HT1080 (cell line): ENCODE measurements around the gene POP7. TPM values are rescaled to one million over a fixed set of nuclear protein-coding genes. Genes with fewer than 3 reads are reported as not detected.
"Not testable (repeated sequence)": the region's sequence is repeated elsewhere in the genome, so short reads cannot be mapped to it uniquely, and the experiment has no call there.

Experiments
- DNase-seq: peaks from one replicate; pipeline ENCODE4 v3.0.0-alpha.2; 2015; ENCODE audit warnings: low read depth
- polyA plus RNA-seq, 2 experiments: library from polyadenylated mRNA; depleted of rRNA; stranded (reverse); fragments of >200 nt; gene quantifications; 2 replicates each; pipeline ENCODE4 v1.2.3, GENCODE V29; 2015
- total RNA-seq: library from RNA; depleted of rRNA; stranded (reverse); fragments of >200 nt; shearing (Covaris generic); gene quantifications from 2 replicates; pipeline ENCODE4 v1.2.3, GENCODE V29; 2014; rRNA removed

POP7 gene
- total RNA-seq: 167 and 168 TPM in 2 replicates
- polyA plus RNA-seq (2015; cell fraction: cytosol; rRNA removed): 42.8 and 59.8 TPM in 2 replicates
- 19.2 TPM in 2 replicates for polyA plus RNA-seq (2015; cell fraction: nucleus; rRNA removed)

DNA sequence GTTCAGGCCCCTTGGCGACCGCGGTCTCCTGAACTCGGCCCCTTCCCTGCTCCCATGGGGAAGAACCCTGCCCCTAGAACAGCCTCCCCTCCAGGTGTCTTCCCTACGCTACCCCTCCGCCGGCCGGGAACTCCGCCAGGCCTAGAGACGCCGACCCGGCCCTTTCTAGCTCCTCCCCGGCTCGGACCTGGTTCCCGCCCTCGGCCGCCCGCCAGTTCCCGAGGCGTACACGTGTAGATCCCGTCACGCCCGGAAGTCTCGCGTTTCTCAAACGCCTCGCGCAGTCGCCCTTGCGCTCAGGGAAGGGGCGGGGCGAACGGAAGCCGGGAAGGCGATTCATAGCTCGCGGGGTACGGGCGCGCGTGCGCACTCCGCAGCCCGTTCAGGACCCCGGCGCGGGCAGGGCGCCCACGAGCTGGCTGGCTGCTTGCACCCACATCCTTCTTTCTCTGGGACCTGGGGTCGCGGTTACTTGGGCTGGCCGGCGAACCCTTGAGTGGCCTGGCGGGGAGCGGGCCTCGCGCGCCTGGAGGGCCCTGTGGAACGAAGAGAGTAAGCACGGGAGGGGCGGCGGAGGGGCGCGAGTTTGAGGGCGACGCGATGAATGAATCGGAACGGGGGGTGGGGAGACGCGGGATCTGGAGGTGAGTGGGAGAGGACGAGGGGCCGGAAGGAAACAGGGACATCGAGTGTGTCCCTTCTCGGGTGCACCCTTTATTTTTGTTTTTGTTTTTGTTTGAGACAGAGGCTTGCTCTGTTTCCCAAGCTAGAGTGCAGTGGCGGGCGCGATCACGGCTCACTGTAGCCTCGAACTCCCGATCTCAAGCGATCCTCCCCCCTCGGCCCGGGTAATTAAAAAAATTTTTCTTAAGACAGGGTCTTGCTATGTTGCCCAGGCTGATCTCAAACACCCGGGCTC lies at the start of gene POP7:
TSS of gene POP7 (plus strand) at position 369 of the 919 bp plus-strand sequence. CDS start 710 bp downstream, outside the sequence.
- DNase-seq: peak; percentile 95

DNA sequence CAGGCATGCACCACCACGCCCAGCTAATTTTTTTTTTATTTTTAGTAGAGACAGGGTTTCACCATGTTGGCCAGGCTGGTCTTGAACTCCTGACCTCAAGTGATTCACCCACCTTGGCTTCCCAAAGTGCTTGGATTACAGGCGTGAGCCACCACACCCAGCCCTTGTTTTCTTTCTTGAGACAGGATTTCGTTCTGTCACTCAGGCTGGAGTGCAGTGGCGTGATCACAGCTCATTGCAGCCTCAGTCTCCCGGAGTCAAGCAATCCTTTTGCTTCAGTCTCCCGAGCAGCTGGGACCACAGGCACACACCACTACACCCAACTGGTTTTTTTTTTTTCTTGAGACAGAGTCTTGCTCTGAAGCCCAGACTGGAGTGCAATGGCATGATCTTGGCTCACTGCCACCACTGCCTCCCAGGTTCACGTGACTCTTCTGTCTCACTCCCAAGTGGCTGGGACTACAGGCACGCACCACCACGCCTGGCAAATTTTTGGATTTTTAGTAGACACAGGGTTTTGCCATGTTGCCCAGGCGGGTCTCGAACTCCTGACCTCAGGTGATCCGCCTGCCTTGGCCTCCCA lies 43.6 kb upstream of the POP7 start:
- DNase-seq: not testable (repeated sequence)

DNA sequence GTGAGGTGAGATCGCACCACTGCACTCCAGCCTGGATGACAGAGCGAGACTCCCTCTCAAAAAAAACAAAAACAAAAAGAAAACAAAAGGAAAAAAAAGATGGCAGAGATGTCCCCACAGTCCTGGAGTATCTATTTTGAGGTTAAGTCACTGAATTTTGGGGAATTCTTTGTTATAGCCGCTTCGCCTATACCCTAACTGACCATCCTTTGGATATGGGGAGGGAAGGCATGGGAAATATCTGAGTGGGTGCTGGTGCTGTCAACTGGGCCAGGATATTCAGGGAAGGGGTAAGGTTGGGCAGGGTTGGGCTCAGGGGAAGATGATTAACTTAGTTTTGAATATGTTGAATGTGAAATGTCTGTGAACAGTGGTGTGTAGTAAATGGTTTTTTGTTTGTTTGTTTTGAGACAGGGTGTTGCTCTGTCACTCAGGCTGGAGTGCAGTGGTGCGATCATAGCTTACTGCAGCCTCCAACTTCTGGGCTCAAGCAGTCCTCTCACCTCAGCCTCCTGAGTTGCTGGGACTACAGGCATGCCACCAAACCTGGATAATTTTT lies 40.7 kb upstream of the POP7 start:
- DNase-seq: no peak

DNA sequence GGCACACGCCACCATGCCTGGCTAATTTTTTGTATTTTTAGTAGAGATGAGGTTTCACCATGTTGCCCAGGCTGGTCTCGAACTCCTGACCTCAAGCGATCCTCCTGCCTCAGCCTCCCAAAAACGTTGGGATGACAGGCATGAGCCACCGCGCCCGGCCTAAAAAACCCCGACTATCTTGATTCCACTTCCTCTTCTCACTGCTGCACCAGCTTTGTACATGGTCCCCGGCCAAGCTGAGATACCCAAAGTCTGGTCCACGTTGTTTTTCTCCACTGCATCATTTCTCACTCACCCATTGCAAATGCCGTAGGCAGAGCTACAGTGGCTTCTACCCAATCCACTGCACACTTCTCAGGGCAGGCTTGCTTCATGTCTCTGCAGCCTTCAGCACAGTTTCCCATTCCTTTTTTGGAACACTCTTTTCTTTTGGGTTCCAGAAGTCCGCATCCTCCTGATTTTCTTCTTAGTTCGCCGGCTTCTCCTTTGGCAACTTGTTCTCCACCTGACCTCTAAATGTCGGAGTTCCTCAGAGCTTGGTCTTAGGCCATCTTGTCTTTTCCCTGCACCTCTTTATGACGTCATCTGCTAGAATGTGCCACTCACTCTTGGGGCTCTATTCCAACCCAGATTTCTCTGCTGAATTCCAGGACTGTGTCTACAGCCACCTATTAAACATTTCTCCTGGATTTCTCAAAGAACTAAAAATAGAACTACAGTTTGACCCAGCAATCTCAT lies 38.4 kb upstream of the POP7 start:
- no peak for DNase-seq

DNA sequence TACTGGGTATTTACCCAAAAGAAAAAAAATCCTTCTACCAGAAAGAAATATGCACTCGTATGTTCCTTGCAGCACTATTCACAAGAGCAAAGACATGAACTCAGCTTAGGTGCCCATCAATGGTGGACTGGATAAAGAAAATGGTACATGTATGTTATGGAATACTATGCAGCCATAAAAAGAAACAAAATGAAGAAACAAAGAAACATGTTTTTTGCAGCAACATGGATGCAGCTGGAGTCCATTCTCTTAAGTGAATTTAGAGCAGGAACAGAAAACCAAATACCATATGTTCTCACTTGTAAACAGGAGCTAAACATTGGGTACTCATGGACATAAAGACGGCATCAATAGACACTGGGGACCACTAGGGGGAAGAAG lies 37.9 kb upstream of the POP7 start:
- DNase-seq: no peak

DNA sequence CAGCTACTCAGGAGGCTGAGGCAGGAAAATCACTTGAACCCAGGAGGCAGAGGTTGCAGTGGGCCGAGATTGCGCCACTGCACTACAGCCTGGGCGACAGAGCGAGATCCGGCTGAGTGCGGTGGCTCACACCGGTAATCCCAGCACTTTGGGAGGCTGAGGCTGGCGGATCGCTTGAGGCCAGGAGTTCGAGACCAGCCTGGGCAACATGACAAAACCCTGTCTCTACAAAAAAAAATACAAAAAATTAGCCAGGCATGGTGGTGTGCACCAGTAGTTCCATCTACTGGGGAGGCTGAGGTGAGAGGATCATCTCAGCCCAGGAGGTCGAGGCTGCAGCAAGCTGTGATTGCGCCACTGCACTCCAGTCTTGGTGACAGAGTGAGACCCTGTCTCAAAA lies 36.8 kb upstream of the POP7 start:
- DNase-seq: not testable (repeated sequence)

DNA sequence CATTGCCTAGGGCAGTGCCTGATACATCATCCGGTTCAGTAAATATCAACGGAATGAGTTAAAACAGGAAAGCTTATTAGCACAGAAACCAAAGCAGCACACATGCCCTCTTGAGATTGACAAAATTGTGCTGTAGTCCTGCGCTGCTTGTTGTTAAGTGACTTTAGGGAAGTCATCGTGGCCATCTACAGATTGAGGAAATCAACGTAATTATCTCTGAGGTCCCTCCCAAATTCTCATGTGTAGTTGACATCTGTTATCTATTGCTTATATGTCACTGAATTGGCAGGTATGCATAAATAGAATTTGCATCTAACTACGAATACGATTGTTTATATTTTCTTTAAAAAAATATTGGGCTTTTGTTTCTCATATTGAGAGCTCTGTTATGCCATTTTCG lies 35.8 kb upstream of the POP7 start:
- no peak for DNase-seq

DNA sequence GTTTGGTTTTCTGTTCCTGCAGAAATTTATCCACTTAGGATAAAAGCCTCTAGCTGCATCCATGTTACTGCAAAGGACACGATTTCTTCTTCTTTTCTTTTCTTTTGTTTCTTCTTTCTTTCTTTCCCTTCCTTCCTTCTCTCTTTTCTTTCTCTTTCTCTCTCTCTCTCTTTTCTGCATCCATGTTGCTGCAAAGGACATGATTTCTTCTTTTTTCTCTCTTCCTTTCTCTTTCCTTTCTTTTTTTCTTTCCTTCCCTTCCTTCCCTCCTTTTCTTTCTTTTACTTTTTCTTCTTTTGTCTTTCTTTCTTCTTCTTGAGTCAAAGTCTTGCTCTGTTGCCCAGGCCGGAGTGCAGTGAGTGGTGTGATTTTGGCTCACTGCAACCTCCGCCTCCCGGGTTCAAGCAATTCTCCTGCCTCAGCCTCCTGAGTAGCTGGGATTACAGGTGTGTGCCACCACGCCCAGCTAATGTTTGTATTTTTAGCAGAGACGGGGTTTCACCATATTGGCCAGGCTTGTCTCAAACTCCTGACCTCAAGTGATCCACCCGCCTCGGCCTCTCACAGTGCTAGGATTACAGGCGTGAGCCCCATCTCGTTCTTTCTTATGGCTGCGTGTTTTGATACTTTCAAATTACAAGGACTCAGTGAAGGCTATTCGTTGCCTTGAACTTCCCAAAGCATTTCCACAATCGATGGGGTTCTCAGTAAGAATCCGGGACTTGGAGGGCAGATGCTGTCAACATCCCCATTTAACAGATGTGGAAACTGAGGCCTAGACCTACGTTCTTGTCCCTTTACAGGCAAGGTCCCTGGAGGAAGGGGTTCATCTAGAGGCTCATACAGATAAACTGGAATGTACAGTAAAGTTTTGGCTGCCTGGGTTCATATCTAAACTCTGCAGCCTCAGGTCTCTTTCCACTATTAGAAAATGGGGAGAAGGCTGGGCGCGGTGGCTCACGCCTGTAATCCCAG lies 34.3 kb upstream of the POP7 start:
- no peak for DNase-seq

DNA sequence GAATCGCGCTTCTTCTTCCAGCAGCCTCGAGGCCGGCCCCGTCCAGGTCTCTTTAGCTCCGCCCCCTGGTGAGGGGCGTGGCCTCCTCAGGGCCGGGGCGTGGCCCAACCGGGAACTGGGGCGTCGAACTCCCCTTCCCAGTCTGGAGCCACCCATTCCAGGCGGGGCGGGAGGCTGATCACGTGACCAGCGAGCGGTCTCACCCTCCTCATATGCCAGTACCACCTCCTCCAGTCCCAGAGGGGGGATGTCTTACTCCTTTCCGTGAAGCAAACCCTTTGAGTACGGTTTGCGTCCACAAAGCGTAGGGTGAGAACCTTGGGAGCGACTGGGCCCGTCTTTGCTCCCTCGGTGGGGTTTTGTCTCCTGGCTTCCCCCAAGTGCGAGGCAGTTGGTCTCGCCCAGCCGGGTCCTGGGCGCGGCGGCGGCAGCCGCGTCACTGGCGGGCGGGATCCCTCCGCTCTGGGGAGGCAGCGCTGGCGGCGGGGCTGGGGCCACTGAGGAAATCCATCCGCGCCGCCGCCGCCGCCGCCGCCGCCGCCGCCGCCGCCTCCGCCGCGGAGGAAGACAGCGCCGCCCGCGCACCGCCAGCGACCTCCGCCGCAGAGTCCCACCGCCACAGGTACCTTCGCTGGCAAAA lies 32.5 kb upstream of the POP7 start, which contains the start of gene GNB2:
TSS of gene GNB2 (plus strand) at position 439 of the 640 bp plus-strand sequence. CDS start 2,526 bp downstream, outside the sequence.
- peak; percentile 98 for DNase-seq

DNA sequence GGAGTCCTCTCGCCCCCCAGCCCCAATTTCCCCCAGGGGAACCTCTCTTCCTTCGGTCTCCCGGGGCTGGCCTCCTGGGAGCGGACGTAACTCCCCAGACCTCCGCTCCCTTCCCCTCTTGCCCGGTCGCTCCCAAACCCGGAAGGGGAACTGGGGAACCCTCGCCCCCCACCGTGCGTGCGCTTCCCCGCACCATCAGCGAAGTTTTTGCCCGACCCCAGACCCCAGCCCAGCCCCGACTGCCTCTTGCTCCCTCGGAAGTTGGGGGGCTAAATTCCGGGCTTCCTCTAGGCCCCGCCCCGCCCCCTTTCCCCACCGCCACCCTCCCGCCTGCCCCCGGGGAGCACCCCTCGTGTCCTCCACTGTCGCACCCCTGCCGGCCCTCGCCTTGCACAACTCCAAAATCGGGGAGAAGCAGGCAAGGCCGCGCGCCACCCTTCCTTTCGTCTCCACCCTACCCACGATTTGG lies 31.9 kb upstream of the POP7 start:
- no peak for DNase-seq

DNA sequence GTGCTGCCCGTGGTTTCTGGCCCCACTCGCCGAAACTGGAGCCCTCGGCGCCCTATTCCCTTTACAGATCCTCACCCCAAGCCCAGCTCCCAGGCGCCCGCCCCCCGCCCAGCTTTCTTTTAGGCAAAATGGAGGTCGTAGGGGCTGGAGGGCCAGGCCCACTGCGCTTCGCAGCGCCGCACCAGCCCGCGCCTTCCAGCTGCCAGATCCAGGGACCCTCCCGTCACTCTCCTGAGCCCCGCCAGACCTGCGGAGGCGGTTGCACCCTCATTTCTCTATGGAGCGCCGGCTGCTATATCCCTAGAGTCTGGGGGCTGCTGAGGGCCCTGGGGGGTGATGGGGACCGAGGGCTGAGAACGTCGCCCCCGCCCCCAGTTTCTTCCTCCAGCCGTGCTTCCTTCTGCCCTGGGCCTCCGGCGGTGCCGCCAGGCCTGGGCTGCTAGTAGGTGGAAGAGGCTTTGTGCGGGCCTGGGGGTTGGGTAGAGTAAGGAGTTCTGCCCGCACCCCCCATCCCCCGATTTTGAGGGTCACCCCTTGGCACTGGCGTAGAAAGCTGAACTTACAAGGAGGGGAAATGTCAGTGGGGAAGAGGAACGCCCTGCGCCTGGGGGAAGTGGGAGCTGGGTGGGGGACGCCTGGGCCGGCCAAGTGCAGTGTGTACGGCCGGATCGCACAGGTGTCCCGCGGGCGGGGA lies 31.4 kb upstream of the POP7 start:
- DNase-seq: no peak

DNA sequence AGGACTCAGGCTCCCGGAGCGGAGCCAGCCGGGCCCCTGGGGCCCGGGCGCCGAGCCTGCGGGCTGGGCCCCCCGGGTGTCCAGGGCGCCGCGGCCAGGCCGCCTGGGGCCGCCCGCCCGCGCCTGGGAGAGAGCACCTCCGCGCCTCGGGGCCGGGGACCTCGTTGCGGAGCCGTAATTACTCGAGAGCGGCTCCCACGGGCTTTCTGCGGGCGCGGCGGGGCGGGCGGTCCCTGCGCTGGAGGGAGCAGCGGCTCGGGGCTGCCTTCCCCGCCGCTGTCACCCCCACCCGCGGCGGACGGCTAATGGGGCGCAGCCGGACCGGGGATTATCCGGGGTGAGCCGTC lies 30.8 kb upstream of the POP7 start:
- DNase-seq: no peak

DNA sequence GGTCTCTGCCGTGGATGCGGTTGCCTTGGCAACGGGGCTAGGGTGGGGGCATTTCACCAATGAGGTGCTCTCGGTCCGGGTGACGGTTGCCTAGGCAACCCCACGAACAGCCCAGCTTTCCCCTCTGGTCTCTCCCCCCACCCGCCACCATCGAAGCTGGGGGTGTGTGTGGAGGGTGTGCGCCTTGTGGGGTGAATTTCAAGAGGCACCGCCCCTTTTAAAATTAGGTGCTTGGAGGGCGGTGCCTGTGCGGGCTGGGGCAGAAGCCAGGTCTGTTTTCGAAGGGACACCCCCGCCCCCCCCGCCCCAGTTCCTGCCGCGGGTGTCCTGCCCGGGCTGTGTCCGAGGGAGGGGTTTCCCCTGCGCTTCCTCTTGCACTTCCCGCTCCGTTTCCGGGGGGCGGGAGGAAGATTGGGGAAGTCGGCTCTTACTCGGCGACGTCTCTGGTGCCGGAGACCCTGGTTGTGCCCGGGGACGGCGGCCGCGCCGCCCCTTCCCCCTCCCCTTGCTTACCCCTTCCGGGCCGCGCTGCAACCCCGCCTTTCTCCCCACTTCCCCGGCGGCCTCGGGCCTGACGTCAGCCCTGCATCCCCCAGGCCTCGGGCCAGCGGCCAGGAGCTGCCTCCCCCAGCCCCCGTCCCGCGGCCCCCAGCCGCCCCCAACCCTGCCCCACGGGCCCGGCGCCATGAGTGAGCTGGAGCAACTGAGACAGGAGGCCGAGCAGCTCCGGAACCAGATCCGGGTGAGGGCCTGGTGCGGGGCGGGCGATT lies 30.2 kb upstream of the POP7 start:
- peak; percentile 64 for DNase-seq

DNA sequence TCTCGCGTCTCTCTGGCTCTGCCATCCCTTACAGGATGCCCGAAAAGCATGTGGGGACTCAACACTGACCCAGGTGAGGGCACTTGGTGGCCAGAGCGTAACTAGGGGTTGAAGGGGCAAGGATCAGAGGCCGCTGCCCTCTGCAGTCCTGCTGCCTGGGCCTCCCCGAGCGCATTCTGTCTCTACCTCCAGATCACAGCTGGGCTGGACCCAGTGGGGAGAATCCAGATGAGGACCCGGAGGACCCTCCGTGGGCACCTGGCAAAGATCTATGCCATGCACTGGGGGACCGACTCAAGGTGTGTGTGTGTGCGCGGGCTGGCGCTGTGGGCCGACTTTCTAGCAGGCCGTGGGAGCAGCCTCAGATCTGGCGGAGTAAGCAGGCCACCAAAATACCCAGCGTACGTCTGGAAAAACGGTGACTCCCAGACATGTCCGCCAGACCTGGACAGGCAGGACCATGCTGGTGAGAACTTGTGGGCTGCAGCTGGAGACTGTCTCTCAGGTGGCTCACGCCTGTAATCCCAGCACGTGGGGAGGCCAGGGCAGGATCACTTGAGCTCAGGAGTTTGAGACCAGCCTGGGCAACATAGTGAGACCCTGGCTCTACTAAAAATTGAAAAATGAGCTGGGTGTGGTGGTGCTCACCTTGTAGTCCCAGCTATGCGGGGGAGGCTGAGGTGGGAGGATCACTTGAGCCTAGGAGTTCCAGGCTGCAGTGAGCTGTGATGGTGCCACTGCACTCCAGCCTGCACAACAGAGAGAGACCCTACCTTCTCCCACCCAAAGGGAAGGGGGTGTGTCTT lies 29.2 kb upstream of the POP7 start:
- DNase-seq: no peak

DNA sequence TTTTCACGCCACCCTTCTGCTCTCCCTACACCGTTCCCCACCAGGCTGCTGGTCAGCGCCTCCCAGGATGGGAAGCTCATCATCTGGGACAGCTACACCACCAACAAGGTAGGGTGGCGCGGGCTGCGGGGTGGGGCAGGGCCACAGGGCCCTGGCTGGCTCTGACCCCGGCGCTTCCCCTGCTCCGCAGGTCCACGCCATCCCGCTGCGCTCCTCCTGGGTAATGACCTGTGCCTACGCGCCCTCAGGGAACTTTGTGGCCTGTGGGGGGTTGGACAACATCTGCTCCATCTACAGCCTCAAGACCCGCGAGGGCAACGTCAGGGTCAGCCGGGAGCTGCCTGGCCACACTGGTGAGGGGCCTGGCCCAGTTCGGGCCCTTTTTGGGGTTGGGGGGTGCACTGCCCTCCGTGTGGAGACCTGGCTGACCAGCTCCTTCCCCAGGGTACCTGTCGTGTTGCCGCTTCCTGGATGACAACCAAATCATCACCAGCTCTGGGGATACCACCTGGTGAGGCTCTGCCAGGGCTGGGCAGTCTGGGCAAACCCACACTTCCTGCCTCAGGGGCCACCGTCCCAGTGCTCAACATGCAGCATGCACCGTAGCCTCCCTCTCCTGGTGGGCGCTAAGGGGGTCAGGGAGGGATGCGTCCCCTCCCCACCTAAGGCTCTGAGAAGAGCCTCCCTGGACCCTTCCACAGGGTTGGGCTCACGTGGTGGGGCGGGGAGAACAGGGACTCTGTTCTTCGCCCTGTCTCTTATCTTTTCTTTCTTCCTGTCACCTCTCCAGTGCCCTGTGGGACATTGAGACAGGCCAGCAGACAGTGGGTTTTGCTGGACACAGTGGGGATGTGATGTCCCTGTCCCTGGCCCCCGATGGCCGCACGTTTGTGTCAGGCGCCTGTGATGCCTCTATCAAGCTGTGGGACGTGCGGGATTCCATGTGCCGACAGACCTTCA lies 28.3 kb upstream of the POP7 start:
- no peak for DNase-seq

DNA sequence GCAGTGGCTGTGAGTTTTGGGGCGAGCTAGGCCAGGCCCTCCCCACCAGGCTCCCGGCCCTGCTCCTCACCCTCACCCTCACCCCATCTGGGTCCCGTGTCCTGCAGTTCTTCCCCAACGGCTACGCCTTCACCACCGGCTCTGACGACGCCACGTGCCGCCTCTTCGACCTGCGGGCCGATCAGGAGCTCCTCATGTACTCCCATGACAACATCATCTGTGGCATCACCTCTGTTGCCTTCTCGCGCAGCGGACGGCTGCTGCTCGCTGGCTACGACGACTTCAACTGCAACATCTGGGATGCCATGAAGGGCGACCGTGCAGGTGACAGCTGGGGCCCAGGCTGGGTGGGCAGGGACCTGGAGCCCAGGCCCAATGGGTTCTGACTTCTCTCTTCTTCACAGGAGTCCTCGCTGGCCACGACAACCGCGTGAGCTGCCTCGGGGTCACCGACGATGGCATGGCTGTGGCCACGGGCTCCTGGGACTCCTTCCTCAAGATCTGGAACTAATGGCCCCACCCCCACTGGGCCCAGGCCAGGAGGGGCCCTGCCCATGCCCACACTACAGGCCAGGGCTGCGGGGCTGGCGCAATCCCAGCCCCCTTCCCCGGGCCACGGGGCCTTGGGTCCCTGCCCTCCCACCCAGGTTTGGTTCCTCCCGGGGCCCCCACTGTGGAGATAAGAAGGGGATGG lies 27.5 kb upstream of the POP7 start:
- no peak for DNase-seq
